ENCODE data around the gene EMILIN2.
"Not testable (repeated sequence)": the region's sequence is repeated elsewhere in the genome, so short reads cannot be mapped to it uniquely, and the experiment has no call there.

The EMILIN2 gene

DNA sequence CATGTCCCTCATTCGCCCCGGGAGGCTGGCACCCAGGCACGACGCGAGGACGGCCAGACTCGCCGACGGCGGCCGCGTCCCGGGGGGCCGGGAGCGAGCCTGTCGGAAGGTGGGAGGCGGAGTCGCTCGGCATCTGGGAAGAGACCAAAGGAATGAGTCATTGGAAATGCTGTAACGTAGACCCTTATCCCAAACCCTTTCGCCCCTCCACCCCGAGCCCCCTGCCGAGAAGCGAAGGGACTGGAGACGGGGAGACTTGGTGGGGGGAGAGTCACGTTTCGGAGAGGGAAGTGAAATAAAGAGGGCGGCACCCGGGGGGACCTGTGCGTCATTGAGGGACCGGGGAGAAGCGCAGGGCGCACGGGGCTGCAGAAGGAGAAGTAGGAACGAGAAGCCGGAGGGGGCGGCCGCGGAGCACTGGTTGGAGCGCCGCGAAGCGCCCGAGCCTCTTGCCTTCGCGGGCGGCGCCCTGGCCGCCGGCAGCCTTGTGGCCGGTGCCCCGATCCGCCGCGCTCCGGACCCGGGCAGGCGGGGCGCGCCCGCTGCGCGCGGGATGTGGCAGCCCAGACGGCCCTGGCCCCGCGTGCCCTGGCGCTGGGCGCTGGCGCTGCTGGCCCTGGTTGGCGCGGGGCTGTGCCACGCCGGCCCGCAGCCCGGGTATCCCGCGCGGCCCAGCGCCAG, at the start of gene EMILIN2:
Gene EMILIN2, plus strand, starts transcription at position 371 of the 681 bp plus-strand sequence. Its CDS starts 183 bp downstream, at position 554.
- peak; percentile 27 for DNase-seq (ENCODE audit: low spot score)

DNA sequence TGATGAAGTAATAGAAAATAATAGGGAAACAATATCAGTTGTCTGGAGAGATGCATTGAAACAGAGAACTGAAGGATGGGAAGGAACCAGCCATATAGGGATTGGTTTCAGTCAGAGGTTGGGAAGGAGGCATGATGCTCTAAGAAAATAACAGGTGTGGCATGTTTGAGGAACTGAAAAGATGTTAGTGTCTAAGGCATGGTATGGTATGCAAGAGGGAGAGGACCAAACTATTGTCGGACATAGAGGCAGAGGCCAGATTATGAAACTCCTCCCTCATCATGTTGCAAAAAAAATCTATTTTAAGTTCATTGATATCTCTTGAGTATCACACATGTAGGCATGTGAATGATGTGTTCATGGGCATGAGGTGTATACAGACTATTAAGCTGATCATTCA, 48.9 kb upstream of the EMILIN2 start:
- no peak for DNase-seq (ENCODE audit: low spot score)

DNA sequence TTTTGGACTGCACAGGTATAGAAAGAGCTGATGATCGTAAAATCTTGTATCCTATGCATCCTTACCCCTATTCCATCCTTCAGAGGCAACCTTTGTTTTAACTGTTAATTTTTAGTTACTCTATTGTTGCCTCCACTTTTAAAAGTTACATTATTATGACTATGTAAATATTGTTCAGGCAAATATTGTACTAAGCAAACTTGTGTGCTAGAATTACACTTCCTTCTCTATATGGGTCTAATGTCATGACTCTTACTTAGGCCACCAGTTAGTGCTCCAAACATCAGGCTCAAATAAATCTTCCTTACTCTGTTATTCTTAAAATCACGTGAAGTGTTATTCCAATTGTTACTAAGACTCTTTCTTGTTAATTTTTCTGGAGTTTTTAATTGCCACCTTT, 47.4 kb upstream of the EMILIN2 start:
- no peak for DNase-seq (ENCODE audit: low spot score)

DNA sequence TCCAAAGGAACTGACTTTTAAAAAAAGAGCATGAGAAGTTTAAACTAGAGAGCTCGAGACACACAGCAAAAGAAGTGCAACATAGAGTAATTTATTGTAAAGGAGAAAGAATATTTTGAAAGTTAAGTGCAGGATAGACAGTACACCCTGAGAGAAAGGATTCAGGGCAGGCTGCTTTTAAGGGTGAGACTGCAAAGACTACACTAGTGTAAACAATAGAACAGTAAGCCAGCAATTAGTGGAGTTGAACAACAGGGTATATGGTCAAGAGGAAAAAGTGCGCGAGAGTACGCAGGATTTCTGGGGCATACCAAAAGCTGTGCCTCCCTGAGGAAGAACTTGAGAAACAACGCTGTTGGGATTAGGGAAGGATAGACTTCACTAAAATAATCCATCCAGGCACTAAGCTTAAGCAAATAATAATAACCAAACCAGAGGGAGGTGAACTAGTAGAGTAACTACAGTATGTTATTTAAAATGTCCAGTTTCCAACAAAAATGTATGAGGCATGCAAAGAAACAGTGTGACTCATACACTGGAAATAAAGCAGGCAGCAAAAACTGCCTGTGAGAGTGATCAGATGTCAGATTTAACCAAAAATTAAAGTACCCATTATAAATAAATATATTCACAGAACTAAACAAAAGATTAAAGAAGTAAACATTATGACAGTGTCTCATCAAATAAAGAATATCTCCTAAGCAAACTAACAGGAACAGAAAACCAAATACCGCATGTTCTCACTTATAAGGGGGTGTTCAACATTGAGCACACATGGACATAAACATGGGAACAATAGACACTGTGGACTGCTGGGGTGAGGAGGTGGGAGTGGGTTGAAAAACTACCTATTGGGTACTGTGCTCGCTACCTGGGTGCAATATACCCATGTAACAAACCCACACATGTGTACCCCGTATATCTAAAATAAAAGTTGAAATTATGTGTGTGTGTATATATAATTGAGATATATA, 40.5 kb upstream of the EMILIN2 start:
- DNase-seq (ENCODE audit: low spot score): peak; percentile 35

DNA sequence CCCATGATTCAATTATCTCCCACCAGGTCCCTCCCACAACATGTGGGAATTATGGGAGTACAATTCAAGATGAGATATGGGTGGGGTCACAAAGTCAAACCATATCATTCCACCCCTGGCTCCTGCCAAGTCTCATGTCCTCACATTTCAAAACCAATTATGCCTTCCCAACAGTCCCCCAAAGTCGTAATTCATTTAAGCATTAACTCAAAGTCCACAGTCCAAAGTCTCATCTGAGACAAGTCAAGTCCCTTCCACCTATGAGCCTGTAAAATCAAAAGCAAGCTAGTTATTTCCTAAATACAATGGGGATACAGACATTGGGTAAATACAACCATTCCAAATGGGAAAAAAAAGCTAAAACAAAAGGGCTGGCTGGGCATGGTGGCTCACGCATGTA, 38.2 kb upstream of the EMILIN2 start:
- not testable (repeated sequence) for DNase-seq (ENCODE audit: low spot score)

DNA sequence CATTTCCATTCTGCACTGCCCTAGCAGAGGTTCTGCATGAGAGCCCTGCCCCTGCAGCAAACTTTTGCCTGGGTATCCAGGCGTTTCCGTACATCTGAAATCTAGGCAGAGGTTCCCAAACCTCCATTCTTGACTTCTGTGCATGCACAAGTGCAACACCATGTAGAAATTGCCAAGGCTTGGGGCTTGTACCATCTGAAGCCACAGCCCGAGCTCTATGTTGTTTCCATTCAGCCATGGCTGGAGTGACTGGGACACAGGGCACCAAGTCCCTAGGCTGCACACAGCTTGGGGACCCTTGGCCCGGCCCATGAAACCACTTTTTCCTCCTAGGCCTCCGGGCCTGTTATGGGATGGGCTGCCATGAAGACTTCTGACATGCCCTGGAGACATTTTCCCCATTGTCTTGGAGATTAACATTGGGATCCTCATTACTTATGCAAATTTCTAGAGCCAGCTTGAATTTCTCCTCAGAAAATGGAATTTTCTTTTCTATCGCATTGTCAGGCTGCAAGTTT, 37.1 kb upstream of the EMILIN2 start:
- not testable (repeated sequence) for DNase-seq (ENCODE audit: low spot score)

DNA sequence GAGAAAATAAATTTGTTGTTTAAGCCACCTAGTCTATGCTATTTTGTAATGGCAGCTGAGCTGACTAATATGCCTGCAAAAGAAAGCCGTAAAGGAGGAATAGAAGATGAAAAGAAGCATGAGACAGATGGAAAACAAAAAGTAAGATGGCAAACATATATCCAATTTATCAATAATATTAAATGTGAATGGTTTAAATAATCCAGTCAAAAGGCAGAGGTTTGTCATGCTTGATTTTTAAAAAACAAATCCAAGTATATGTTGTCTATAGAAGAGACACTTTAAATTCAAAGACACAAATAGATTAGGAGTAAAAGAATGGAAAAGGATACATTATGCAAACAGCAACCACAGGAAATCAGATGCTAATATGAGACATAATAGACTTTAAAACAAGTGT, 35.4 kb upstream of the EMILIN2 start:
- no peak for DNase-seq (ENCODE audit: low spot score)

DNA sequence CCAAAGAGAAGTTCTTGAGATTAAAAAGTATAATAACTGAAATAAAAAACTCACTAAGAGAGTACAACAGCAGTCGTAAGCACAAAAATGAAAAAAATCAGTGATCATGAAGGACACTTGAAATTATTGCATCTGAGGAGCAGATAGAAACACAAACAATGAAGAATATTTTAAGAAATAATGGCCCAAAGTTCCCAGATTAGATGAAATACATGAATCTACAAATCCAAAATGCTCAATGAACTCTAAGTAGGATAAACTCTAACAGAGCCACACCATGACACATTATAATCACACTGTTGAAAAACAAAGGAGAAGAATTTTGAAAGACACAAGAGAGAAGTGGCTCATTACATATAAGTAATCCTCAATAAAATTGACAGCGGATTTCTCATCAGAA, 31.9 kb upstream of the EMILIN2 start:
- DNase-seq (ENCODE audit: low spot score): no peak

DNA sequence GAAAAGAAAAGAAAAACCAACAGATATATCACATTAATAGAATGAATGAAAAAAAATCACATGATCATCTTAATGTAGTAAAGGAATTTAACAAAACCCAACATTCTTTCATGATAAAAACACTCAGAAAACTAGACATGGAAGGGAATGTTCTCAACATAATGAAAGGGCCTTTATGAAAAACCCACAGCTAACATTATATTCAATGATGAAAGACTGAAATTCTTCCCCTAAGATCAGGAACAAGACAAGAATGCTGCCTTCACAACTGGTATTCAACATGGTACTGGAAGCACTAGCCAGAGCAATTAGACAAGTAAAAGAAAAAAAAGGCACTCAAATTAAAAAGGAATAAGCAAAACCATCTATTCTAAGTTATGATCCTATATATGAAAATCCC, 28.5 kb upstream of the EMILIN2 start:
- no peak for DNase-seq (ENCODE audit: low spot score)

DNA sequence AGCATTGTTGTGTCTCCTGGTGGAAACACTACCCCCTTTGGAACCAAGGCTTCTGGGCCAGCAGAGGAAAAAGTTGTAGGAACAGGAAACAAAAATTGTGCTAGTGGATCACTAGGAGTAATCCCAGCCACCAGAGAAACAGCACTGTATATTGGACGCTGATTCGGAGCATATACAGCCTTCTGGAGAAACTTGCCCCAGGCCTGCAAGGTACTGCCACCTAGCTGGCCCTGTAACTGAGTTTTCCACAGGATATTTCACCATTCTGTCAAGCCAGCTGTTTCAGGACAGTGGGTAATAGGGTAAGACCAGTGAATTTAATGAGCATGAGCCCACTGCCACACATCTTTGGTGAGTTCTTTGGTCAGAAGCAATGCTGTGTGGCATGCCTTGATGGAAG, 25.1 kb upstream of the EMILIN2 start:
- no peak for DNase-seq (ENCODE audit: low spot score)

DNA sequence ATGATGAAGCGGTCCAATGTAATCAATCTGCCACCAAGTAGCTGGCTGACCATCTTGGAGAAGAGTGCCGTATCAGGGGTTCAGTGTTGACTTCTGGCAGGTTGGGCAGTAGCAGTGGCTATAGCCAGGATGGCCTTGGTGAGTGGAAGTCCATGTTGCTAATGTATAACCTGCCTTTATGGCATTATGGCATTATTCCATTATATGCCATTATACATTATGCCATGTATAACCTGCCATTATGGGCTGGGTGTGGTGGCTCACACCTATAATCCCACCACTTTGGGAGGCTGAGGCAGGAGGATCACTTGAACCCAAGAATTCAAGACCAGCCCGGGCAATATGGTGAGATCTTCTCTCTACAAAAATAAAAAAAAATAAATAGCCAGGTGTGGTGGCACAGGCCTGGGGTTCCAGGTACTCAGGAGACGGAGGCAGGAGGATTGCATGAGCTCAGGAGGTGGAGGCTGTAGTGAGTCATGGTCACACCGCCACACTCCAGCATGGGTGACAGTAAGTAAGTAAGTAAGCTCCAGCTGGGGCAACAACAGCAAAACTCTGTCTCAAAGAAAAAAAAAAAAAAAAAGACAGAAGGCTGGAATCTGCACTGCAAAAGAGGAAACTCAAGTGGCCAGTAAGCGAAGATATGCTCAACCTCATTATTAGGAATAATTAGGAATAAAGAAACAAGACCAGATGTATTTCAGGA, 24.4 kb upstream of the EMILIN2 start:
- DNase-seq (ENCODE audit: low spot score): no peak

DNA sequence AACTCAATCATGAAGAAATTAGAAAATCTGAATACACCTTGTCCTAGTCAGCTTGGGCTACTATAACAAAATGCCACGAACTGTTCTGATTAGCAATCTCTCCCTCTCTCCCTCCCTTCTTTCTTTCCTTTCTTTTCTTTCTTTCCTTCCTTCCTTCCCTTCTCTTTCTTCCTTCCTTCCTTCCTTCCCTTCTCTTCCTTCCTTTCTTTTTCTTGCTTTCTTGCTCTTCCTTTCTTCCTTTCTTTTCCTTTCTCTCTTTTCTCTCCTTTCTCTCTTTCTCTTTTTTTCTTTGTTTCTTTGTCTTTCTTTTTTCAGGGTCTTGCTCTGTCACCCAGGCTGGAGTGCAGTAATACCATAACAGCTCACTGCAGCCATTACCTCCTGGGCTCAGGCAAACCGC, 23.6 kb upstream of the EMILIN2 start:
- no peak for DNase-seq (ENCODE audit: low spot score)

DNA sequence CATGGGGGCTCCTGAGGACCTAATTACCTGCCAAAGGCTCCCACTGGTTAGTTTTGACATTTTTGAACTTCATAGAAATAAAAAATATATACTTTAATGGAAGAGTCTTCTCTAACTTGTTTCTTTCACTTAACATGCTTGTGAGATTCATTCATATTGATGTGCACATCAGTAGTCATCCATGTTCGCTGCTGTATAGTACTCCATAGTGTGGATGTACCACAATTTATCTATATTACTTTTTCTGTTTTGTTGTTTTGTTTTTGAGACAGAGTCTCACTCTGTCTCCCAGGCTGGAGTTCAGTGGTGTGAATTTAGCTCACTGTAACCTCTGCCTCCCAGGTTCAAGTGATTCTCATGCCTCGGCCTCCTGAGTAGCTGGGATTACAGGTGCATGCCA, 22.8 kb upstream of the EMILIN2 start:
- no peak for DNase-seq (ENCODE audit: low spot score)

DNA sequence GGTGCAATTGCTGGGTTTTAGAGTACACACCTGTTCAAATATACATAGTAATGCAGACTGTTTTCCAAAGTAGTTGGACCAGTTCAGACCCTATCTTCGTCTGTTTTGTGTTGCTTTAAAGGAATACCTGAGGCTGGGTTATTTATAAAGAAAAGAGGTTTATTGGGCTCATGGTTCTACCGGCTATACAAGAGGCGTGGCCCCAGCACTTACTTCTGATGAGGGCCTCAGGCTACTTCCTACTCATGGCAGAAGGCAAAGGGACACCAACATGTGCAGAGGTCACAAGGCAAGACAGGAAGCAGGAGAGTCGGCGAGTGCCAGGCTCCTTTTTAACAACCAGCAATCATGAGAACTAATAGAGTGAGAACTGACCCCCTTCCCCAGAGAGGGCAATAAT, 21.9 kb upstream of the EMILIN2 start:
- no peak for DNase-seq (ENCODE audit: low spot score)

DNA sequence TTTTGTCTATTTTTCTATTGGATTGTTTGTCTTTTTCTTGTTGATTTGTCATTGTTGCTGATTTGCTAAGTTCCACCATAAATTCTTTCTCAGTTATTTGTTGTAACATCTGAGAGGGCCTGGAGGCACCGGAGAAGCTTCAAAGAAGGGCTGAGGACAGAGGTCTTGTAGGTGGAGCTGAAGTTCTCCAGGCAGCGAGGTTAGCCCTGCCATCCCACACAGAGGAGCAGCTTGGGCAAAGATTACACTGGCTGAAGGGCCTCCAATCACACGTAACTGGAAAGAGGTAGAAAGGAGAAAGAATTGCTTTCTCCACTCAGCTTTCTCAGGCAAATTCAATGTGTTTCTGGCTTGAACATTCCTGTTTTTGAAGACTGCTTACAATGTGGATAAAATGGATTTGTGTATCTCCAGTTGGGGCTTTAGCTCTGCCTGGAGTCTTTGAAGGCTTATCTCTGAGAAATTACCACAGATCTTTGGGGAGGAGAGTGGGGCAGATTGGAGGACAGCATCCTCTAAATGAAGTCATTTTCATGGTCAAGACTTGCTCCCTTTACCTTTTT, 21.1 kb upstream of the EMILIN2 start:
- no peak for DNase-seq (ENCODE audit: low spot score)

DNA sequence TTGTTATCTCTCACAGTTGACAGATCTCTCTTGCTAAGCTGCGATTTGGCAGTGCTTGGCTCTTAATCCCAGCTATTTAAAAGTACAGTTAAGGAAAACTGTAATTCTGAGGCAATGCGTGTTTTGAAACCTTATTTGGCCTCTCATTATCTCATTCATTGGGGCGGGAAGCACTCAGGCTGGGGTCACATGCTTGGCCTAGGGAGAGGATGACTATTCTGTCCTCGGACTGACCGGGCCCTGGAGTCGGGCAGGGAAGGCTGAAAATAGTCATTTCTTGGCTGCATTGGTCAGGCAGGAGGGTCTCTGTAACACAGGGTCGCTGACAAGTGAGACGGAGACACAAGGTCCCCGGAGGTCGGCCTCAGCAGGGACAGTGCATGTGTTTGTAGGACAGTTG, 20.2 kb upstream of the EMILIN2 start:
- DNase-seq (ENCODE audit: low spot score): no peak

DNA sequence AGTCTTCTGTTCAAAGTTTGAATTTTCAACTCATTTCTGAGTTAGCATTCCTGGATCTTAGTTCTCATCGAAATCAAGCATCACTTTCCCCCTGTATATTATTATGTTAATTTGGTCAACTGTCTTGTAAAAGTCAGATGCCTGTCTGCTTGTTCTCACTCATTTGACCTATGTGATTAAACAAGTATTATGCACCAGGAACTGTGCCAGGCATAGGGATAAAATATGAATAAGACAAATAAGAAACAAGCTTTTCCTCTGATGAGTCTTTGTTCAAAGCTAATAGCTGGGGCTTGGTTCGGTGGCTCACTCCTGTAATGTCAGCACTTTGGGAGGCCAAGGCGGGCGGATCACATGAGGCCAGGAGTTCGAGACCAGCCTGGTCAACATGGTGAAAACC, 19.7 kb upstream of the EMILIN2 start:
- no peak for DNase-seq (ENCODE audit: low spot score)

DNA sequence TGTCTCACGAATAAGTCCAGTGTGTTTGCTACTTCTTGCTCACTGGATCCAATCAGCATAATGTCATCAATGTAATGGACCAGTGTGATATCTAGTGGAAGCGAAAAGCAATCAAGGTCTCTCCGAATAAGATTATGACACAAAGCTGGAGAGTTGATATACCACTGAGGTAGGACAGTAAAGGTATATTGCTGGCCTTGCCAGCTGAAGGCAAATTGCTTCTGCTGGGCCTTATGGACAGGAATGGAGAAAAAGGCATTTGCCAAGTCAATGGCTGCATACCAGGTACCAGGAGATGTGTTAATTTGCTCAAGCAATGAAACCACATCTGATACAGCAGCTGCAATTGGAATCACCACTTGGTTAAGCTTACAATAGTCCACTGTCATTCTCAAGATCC, 10.7 kb upstream of the EMILIN2 start:
- DNase-seq (ENCODE audit: low spot score): not testable (repeated sequence)

DNA sequence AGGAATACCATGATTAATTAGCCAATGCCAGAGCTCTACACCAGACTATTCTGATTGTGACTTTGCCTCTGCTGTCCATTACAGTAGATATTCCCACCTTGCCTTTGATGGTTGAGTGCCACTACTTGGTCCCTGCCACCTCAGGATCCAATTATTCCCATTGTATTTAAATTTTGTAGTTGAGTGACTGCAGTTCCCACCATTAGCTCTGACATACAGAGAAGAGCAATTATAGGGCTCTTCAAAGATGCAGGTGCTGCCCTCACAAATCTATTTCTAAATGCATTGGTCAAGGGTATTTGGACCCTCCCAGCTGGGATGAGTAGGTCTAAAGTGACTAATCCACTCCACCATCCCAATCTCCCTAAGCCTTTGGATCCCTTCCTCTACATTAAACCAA, 9.5 kb upstream of the EMILIN2 start:
- not testable (repeated sequence) for DNase-seq (ENCODE audit: low spot score)

DNA sequence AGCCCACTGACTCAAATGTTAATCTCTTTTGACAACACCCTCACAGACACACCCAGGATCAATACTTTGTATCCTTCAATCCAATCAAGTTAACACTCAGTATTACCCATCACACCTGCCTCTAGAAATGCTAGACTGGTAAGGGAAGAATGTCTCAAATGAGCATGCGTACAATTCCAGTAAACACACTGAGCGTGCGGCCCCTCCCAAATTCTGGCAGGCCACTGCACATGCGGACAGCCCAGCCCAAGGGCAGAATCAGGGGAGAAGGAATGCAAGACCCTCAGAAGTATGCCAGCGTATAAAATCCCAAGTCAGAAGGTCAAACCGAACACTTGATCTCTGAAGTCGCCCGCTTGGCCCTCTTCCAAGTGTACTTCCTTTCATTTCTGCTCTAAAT, 7.6 kb upstream of the EMILIN2 start:
- DNase-seq (ENCODE audit: low spot score): no peak

DNA sequence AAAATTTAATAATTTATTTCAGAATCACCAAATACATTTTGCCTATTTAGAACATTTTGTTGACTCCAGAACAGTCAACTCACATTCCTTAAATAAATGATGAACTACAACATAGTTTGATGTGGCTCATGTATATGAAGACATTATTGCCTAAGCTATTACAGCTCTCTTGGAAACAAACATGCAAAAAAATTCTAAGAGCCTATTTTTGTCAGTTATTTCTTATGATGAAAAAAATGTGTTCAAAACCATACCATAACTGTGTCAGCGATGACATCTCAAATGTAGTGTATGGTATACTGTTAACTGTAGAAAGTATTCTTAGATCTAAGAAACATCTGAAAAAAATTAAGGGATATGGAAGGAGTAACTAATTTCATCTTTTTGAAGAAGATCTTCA, 6.3 kb upstream of the EMILIN2 start:
- no peak for DNase-seq (ENCODE audit: low spot score)

DNA sequence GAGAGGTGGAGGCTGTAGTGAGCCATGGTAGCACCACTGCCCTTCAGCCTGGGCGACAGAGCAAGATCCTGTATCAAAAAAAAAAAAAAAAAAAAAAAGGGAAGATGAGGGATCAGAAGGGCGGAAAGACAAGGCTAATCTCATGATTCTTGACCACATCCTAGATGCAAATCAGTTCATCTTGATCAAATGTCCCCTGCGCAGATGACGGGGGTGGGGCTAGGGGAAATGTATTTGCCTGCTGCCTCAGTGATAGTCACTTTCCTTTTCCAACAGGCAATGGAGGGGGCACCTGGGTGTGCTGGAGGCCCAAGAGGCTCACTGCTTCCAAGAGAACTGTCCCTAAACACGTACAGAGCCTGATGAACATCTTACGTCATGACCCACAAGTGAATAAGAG, 3.7 kb upstream of the EMILIN2 start:
- no peak for DNase-seq (ENCODE audit: low spot score)
